MG63 (cell line): Measurements from ENCODE around the gene PBX1. TPM values are rescaled to one million over a fixed set of nuclear protein-coding genes. Genes with fewer than 3 reads are reported as not detected.
"Not testable (repeated sequence)": the region's sequence is repeated elsewhere in the genome, so short reads cannot be mapped to it uniquely, and the experiment has no call there.

Experiments used
- DNase-seq: peaks from one replicate; pipeline ENCODE4 v3.0.0-alpha.2; 2020
- H3K27me3 ChIP-seq: fragments of 250-450 bp; sonication (Bioruptor Pico); 2 replicates; pipeline ENCODE4 v1.5.1; 2020; ENCODE audit warnings: mild to moderate bottlenecking, moderate library complexity
- H3K36me3 ChIP-seq: fragments of 250-450 bp; sonication (Bioruptor Pico); 2 replicates; pipeline ENCODE4 v1.5.1; 2020; ENCODE audit warnings: mild to moderate bottlenecking, moderate library complexity
- H3K4me3 ChIP-seq: fragments of 250-450 bp; sonication (Bioruptor Pico); 2 replicates; pipeline ENCODE4 v1.5.1; 2020; ENCODE audit warnings: mild to moderate bottlenecking, moderate library complexity
- H3K9me3 ChIP-seq: fragments of 250-450 bp; sonication (Bioruptor Pico); 2 replicates; pipeline ENCODE4 v1.5.1; 2020; ENCODE audit warnings: mild to moderate bottlenecking, moderate library complexity
- total RNA-seq: library from RNA; depleted of rRNA; stranded (reverse); fragments of >200 nt; shearing (Covaris generic); gene quantifications from 2 replicates; pipeline ENCODE4 v1.2.3, GENCODE V29; 2014; ENCODE audit warnings: low replicate concordance; rRNA removed

The PBX1 gene
- total RNA-seq, result 0.36 and 0.81 TPM in 2 replicates

- peak; percentile 98 for DNase-seq
- Histone ChIP-seq H3K36me3 (no peaks in the 10 kb centered on the region), H3K9me3 (no peaks in the 10 kb centered on the region), H3K27me3 (peaks cover 37% of the 10 kb centered on the region), H3K4me3 (peak within 1 kb of the TSS; percentile 35)
These were observed at the start of gene PBX1 for GRCh38 chr1:164558461-164559341. TSS of gene PBX1 (plus strand) at chr1:164559184.

GRCh38 chr1:164510435-164510834 is 48.5 kb upstream of the PBX1 start:
- no peak for DNase-seq
- H3K9me3 ChIP-seq, result no peaks in the 10 kb centered on the region
- no peaks in the 10 kb centered on the region for H3K27me3 ChIP-seq
- H3K36me3 ChIP-seq, result no peaks in the 10 kb centered on the region
- H3K4me3 ChIP-seq, result no peak overlapping the region

- Histone ChIP-seq H3K36me3 (no peaks in the 10 kb centered on the region), H3K4me3 (no peak overlapping the region), H3K9me3 (no peaks in the 10 kb centered on the region), H3K27me3 (peaks cover 4% of the 10 kb centered on the region)
- no peak for DNase-seq
These were observed 47.8 kb upstream of the PBX1 start for GRCh38 chr1:164511001-164511705.

GRCh38 chr1:164515231-164515630 is 43.8 kb upstream of the PBX1 start:
- Histone ChIP-seq H3K36me3 (no peaks in the 10 kb centered on the region), H3K4me3 (no peak overlapping the region), H3K9me3 (no peaks in the 10 kb centered on the region), H3K27me3 (peaks cover 5% of the 10 kb centered on the region)
- DNase-seq, result no peak

GRCh38 chr1:164515711-164516331 is 43.2 kb upstream of the PBX1 start:
- H3K9me3 ChIP-seq, result no peaks in the 10 kb centered on the region
- H3K4me3 ChIP-seq, result no peak overlapping the region

GRCh38 chr1:164516591-164516990 is 42.4 kb upstream of the PBX1 start:
- no peak overlapping the region for H3K4me3 ChIP-seq
- no peaks in the 10 kb centered on the region for H3K36me3 ChIP-seq
- no peak for DNase-seq
- no peaks in the 10 kb centered on the region for H3K9me3 ChIP-seq
- H3K27me3 ChIP-seq, result peaks cover 5% of the 10 kb centered on the region

More at GRCh38 chr1:164515711-164516331, 43.2 kb upstream of the PBX1 start:
- no peak for DNase-seq
- Histone ChIP-seq H3K36me3 (no peaks in the 10 kb centered on the region), H3K27me3 (peaks cover 5% of the 10 kb centered on the region)

GRCh38 chr1:164518692-164519332 is 40.2 kb upstream of the PBX1 start:
- DNase-seq, result no peak
- H3K9me3 ChIP-seq, result no peaks in the 10 kb centered on the region
- H3K36me3 ChIP-seq, result no peaks in the 10 kb centered on the region
- H3K4me3 ChIP-seq, result no peak overlapping the region
- peaks cover 5% of the 10 kb centered on the region for H3K27me3 ChIP-seq

GRCh38 chr1:164519426-164519825 is 39.6 kb upstream of the PBX1 start:
- no peak for DNase-seq

GRCh38 chr1:164524810-164525209 is 34.2 kb upstream of the PBX1 start:
- Histone ChIP-seq H3K27me3 (no peaks in the 10 kb centered on the region), H3K36me3 (no peaks in the 10 kb centered on the region), H3K9me3 (peaks cover 10% of the 10 kb centered on the region), H3K4me3 (no peak overlapping the region)
- no peak for DNase-seq

More at GRCh38 chr1:164519426-164519825, 39.6 kb upstream of the PBX1 start:
- Histone ChIP-seq H3K27me3 (peaks cover 5% of the 10 kb centered on the region), H3K36me3 (no peaks in the 10 kb centered on the region), H3K4me3 (no peak overlapping the region), H3K9me3 (no peaks in the 10 kb centered on the region)

- no peaks in the 10 kb centered on the region for H3K36me3 ChIP-seq
- no peak overlapping the region for H3K4me3 ChIP-seq
These were observed 23.9 kb upstream of the PBX1 start for GRCh38 chr1:164534863-164535610.

GRCh38 chr1:164552463-164552988 is 6.5 kb upstream of the PBX1 start:
- not testable (repeated sequence) for H3K27me3 ChIP-seq, H3K36me3 ChIP-seq, DNase-seq, H3K9me3 ChIP-seq, H3K4me3 ChIP-seq

More at GRCh38 chr1:164534863-164535610, 23.9 kb upstream of the PBX1 start:
- Histone ChIP-seq H3K9me3 (no peaks in the 10 kb centered on the region), H3K27me3 (no peaks in the 10 kb centered on the region)
- DNase-seq, result no peak

GRCh38 chr1:164557270-164557669 is 1.7 kb upstream of the PBX1 start:
- Histone ChIP-seq H3K4me3 (no peak overlapping the region), H3K27me3 (peaks cover 24% of the 10 kb centered on the region), H3K9me3 (no peaks in the 10 kb centered on the region), H3K36me3 (no peaks in the 10 kb centered on the region)
- DNase-seq, result no peak

GRCh38 chr1:164559342-164560051 is 513 bp downstream of the PBX1 start:
- H3K9me3 ChIP-seq, result no peaks in the 10 kb centered on the region
- peak; percentile 4 for DNase-seq
- peak overlapping the region; percentile 35 for H3K4me3 ChIP-seq
- no peaks in the 10 kb centered on the region for H3K36me3 ChIP-seq
- H3K27me3 ChIP-seq, result peaks cover 45% of the 10 kb centered on the region

- peak overlapping the region; percentile 35 for H3K4me3 ChIP-seq
- DNase-seq, result no peak
- peaks cover 45% of the 10 kb centered on the region for H3K27me3 ChIP-seq
- H3K36me3 ChIP-seq, result no peaks in the 10 kb centered on the region
- no peaks in the 10 kb centered on the region for H3K9me3 ChIP-seq
These were observed 1.1 kb downstream of the PBX1 start for GRCh38 chr1:164560121-164560541.

- Histone ChIP-seq H3K36me3 (no peaks in the 10 kb centered on the region), H3K27me3 (peaks cover 45% of the 10 kb centered on the region), H3K9me3 (no peaks in the 10 kb centered on the region), H3K4me3 (peak overlapping the region; percentile 35)
- no peak for DNase-seq
These were observed 1.6 kb downstream of the PBX1 start for GRCh38 chr1:164560556-164560955.
